ENCODE measurements around the gene FBXO21. TPM values are rescaled to one million over a fixed set of nuclear protein-coding genes. Genes with fewer than 3 reads are reported as not detected.

The FBXO21 gene
- total and polyA plus RNA-seq, 2 of the 4 experiments (the other 2 are of a cell fraction), result 43.6 to 56.6 TPM

DNA sequence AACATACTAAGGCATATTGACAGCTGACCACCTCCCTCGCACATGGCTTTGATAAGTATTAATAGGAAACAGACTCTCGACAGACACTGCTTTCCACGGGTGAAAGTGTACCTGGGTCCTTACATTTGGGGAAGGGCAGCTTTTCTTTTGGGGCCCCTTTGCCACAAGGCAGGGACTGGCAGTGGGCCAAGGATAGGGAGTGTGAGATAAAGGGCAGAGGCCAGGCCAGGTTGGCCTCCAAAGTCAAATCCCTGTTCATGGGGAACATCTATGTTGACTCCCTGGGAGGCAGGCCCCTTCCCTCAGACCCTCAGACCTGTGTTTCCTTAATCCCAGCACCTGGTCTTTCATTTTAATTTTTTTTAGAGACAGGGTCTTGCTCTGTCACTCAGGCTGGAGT, 19.4 kb upstream of the FBXO21 start:
- Histone ChIP-seq H4K8ac (ENCODE audit: low read depth in 2 of 2, low read length in 2 of 2) (no peak overlapping the region), H3K9me3 (ENCODE audit: control insufficient read depth, insufficient read depth, low read length) (no peaks in the 10 kb centered on the region), H3K4me2 (ENCODE audit: low read depth, low read length) (no peak overlapping the region), H3K36me3 (ENCODE audit: control insufficient read depth, insufficient read depth, low read length) (no peaks in the 10 kb centered on the region), H3K79me1 (ENCODE audit: low read depth in 1 of 2, low read length in 2 of 2) (no peaks in the 10 kb centered on the region), H3K4me3 (ENCODE audit: insufficient read depth, low read depth, low read length) (no peak overlapping the region), H2BK120ac (ENCODE audit: low read depth, low read length) (no peak overlapping the region), H4K91ac (ENCODE audit: insufficient read depth, low read depth, low read length) (no peak overlapping the region), H3K27me3 (ENCODE audit: control insufficient read depth, insufficient read depth, low read length) (peaks cover 9% of the 10 kb centered on the region; the same call in 1 of the 2 replicates), H4K5ac (ENCODE audit: low read depth, low read length) (no peak overlapping the region), H2BK15ac (ENCODE audit: low read depth, low read length) (no peak overlapping the region), H3K27ac (ENCODE audit: insufficient read depth, low read length) (no peak overlapping the region), H3K9ac (ENCODE audit: low read depth, low read length) (no peak overlapping the region), H3K9me1 (ENCODE audit: insufficient read depth, low read length) (no peaks in the 10 kb centered on the region), H2AK9ac (replicated peaks; ENCODE audit: low read depth, low read length, poor library complexity) (no peak overlapping the region), H3K4ac (ENCODE audit: low read depth, low read length) (no peak overlapping the region), H3K18ac (ENCODE audit: low read depth, low read length) (no peak overlapping the region), H2BK5ac (ENCODE audit: low read depth, low read length, poor library complexity, severe bottlenecking) (no peak overlapping the region), H2AFZ (replicated peaks; ENCODE audit: low read length, poor library complexity) (no peak overlapping the region), H2BK20ac (ENCODE audit: low read depth, low read length) (no peak overlapping the region), H3K56ac (ENCODE audit: extremely low read depth, insufficient read depth, low read length) (no peak overlapping the region), H3K4me1 (ENCODE audit: control insufficient read depth, insufficient read depth, low read length) (no peaks in the 10 kb centered on the region), H2AK5ac (ENCODE audit: low read depth, low read length) (no peak overlapping the region), H4K20me1 (ENCODE audit: insufficient read depth, low read length) (no peaks in the 10 kb centered on the region), H3K23ac (ENCODE audit: low read depth, low read length) (no peak overlapping the region), H3K14ac (replicated peaks; ENCODE audit: low read depth, low read length) (no peak overlapping the region)
- TF ChIP-seq MXI1 (IDR thresholded peaks at IDR 0.05; ENCODE audit: borderline replicate concordance, low read depth, low read length), result no peak
- no peak for ATAC-seq (ENCODE audit: low read depth)
- BruUV-seq (replicated peaks), result no TSS peak
- WGBS, 2 experiments (ENCODE audit: extremely low coverage in 2 of 2, insufficient read length in 1 of 2), result no CpG with 5 or more reads among the region's 3 CpGs
- dilution Hi-C loops (cut with HindIII; ENCODE audit: low sequenced_read_pairs, unreplicated experiment), result no loop called here
- ChIA-PET CTCF (no interaction called here), POLR2A (ENCODE audit: unreplicated experiment) (interaction anchor here (0.6 kb wide), 1 partner anchor 80 kb away, joined by 3 read pairs; no protein-coding TSS in a partner anchor)
- intact Hi-C loops (cut with micrococcal nuclease), result no loop called here
- no peak for DNase-seq
- in situ Hi-C loops (cut with MboI; ENCODE audit: low sequenced_read_pairs), result loop anchor here (5.0 kb wide), 1 partner anchor 628 kb away; no protein-coding TSS in a partner anchor
